Activated CD4-positive, alpha-beta T cell treated with anti-CD3 and anti-CD28 coated beads for 24 hours (primary cell): ENCODE data around the gene TMPRSS6.
"Not testable (repeated sequence)": the region's sequence is repeated elsewhere in the genome, so short reads cannot be mapped to it uniquely, and the experiment has no call there.

Source experiments
- DNase-seq, 2 donors: peaks; one replicate each; pipeline ENCODE4 v3.0.0-alpha.2; 2020; ENCODE audit warnings: low read depth in 2 of 2

Gene TMPRSS6

DNA sequence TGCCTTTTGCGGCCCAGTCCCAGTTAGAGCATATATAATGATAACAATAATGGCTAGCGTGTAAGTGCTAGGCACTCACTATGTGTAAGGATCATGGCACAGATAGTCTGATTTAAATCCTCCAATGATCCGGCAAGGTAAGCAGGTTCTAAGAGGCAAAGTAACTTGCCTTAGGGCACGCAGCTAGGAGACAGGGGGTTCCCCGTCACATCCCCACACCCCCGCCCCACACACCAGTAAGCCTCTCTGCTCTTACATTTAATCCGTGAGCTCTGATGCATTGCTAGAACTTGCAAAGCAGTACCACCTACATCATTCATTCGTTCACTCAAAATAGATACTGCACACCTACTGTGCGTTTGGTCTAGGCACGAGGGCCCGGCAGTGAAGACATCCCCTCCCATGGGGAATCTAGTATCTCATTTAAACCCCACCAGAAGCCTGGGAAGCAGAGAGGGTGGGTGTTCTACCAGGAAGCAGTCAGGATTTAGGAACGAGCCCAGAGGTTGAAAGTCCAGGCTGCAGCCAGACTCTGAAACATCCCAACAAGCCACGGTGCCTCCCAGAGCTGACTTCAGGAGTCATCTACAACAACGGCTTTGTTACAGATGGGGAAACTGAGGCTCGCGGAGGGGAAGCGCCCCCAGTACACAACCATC, 20.6 kb downstream of the TMPRSS6 start:
- DNase-seq = no peak

GRCh38 chr22:37088108-37088605, 21.4 kb downstream of the TMPRSS6 start:
- peak in 1 of 2 donors; percentile 41 for DNase-seq

DNA sequence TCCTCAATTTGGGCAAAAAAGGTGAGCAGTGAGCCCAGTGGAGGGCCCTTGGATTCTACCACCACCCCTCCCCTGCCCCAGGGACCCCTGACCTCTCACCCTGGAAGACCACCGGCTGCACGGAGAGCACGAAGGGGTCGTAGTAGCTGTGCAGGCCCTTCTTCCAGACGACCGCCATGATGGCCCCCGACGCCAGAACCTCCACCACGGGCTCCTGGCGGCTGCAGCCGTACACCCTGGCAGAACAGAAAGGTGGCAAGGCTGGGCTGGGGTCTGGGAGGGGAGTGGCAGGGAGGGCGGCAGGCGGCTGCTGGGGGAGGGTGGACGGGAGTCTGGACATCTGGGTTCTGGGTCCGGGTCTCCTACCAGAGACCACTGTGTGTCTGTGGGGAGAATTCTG, 23.3 kb downstream of the TMPRSS6 start:
- no peak for DNase-seq

- DNase-seq = no peak
Measured at GRCh38 chr22:37084385-37084784, 25.1 kb downstream of the TMPRSS6 start.

DNA sequence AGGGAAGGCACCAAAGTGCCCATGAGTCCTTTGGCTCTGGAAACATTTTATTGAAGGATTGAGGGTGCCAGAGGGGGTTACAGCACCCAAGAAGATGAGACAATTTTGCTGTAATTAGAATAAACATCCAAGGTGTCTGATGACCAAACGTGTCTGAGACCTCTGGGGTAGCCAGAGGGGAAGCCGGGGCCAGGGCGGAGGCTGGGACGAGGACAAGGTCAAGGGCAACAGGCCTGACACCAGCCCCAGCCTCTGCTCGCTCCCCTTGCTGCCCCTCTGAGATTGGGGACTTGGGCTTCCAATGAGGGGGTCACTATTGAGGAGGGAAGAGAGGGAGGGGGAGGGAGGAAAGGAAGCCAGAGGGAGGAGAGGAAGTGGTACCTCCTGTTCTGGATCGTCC, 25.6 kb downstream of the TMPRSS6 start:
- DNase-seq = no peak

DNA sequence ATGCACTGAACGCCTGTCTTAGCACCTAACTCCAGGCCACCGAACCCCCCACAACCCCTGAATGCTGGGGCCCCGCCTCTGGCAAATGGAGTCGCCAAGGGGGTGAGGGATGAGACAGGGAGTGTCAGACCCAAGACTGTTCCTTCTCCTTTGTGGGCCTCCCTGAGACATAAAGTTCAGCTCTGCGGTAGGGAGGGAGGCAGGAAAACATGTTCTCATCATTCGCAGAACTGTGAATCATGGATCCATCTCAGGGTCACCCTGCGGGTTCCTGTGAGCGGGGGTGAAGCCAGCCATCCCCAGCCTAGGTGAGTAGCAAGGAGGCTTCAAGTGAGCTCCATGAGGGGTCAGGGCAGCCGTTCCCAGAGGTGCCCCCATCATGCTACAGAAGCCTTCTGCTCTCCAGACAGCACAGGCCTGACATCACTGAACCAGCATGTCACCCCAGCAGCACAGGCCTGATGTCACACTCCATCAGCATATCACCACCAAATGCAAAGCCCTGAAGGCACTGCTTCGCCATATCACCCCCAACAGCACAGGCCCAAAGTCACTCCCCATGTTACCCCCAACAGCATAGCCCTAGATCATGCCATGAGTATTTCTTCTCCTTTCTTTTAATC, 27.2 kb downstream of the TMPRSS6 start:
- no peak for DNase-seq

- DNase-seq = no peak
Measured at GRCh38 chr22:37080838-37081237, 28.7 kb downstream of the TMPRSS6 start.

DNA sequence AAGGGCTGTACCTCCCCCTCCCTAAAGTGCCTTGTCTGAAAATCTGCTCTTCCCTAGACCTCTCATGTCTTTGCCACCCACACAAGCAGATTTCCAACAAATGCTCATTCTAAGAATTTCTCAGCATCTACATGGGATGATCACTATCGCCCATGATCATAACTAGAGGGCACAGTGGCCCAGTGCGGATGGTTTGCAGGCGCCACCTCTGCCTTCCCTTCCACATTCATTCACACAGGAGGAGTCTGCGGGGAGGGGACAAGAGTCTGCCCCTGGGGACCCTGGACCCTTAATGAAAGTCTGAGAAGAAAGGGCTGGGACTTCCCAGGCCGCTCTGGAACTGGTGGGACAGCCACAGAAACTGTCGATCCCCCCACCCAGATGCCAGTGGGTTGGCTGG, 29.1 kb downstream of the TMPRSS6 start:
- DNase-seq = no peak

DNA sequence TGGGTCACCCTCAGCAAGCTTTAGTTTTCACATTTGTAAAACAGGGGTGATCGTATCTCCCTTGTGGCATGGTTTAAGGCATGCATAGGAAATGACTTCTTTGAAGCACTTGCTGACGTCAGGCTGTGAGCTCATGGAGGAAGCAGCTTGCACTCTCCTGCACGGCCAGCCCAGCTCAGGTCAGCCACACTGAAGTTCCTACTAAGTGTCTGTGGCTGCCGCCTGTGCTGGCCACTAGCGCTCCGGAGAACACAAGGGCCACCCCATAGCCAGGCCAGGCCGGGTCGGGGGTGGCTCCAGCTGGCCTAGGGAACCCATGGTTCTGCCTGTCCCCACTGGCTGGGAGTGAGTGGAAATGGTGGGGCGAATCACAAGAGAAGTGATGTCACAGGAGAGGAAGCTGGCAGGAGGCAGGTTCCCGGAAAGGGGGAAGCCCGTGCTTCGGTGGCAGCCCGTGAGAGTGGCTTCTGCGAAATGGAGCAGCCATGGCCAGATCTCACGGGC, 29.8 kb downstream of the TMPRSS6 start:
- DNase-seq = peak; percentile 47 to 76

DNA sequence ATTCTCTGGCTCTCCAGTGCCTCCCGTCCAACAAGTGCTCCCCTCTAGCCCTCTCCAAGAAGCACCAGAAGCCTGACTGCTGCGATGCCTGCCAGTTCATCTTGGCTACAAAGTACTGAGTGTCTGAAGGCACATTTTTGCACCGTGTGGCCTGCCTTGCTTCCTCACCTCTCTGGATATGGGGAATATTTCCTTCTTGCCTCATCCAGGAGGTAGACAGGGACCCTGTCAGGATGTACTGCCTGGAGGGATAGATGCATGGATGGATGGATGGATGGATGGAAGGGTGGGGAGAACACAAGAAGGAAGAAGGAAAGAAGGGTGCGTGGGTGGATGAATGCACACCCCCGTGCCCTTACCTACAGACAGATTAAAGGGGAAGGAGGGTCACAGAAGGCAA, 30.4 kb downstream of the TMPRSS6 start:
- no peak for DNase-seq

GRCh38 chr22:37077802-37078448, 31.6 kb downstream of the TMPRSS6 start:
- peak; percentile 83 to 87 for DNase-seq

DNA sequence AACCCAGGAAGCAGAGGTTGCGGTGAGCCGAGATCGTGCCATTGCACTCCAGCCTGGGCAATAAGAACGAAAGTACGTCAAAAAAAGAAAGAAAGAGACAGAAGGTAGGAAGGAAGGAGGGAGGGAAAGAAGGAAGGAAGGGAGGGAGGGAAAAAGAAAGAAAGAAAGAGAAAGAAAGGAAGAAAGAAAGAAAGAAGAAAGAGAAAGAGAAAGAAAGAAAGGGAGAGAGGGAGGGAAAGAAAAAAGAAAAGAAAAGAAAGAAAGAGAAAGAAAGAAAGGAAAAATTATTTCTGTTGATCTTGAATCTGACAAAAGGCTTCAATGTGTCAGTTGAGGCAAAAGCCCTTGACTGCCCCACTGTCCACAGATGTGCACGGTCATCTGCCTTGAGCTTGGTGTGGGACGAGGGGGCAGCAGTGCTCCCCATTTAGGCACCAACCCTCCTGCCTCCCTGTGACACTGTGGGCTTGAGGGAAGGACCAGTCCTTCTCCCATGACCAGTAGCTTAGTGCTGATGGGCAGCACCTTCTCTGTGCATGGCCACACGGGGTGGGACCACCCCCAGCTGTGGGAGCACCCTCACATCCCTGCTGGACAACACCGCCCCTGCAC, 33.6 kb downstream of the TMPRSS6 start:
- DNase-seq = no peak

GRCh38 chr22:37075046-37075445, 34.5 kb downstream of the TMPRSS6 start:
- DNase-seq = no peak

DNA sequence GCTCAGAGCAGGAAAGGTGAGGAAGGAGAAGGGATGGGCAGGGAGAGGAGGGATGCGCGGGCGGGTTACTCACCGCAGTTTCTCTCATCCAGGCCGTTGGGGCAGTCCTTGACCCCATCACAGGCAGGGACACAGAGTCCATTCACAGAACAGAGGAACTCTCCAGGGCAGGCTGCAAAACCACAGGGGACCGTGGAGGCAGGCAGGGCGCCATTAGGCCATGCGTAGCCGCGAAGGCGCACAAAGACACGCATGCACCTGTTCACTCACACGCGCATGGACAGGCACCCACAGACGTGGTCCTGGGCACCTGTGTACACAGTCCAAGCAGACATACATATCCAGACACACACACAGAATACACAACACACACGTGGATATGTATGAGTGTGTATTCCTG, 35.0 kb downstream of the TMPRSS6 start:
- no peak for DNase-seq

GRCh38 chr22:37072673-37073072, 36.8 kb downstream of the TMPRSS6 start:
- no peak for DNase-seq

DNA sequence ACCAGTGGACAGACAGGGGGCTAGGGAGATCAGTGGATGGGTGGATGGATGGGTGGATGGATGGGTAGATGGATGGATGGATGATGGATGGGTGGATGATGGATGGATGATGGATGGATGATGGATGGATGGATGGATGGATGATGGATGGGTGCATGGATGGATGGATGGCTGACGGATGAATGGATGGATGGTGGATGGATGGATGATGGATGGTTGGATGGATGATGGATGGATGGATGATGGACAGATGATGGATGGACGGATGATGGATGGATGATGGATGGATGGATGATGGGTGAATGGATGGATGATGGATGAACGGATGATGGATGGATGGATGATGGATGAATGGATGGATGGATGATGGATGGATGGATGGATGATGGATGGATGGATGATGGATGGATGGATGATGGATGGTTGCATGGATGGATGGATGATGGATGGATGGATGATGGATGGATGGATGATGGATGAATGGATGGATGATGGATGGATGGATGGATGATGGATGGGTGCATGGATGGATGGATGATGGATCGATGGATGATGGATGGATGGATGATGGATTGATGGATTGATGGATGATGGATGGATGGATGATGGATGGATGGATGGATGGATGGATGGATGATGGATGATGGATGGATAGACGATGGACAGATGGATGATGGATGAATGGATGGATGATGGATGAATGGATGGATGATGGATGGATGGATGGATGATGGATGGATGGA, 37.5 kb downstream of the TMPRSS6 start:
- DNase-seq = not testable (repeated sequence)

- no peak for DNase-seq
Measured at GRCh38 chr22:37070744-37071143, 38.8 kb downstream of the TMPRSS6 start.

- DNase-seq = no peak
Measured at GRCh38 chr22:37070334-37070733, 39.2 kb downstream of the TMPRSS6 start.

DNA sequence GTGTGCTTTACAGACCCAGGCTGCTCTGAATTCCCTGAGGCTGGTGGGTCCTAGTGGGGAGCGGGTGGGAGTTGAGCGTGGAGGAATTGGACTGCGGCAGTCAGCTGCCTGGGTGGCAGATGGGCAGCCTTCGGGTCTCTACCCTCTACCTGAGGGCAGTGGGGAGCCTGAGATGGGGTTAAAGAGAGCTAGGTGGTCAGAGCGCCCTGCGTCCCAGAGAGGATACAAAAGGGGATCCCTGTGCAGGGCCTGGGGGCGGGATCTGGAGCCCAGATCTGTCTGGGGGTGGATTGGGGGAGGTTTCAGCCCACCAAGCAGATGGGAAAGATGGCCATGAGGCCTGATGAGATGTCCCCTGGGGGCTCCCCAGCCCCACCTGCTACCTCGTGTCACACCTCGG, 39.8 kb downstream of the TMPRSS6 start:
- no peak for DNase-seq

DNA sequence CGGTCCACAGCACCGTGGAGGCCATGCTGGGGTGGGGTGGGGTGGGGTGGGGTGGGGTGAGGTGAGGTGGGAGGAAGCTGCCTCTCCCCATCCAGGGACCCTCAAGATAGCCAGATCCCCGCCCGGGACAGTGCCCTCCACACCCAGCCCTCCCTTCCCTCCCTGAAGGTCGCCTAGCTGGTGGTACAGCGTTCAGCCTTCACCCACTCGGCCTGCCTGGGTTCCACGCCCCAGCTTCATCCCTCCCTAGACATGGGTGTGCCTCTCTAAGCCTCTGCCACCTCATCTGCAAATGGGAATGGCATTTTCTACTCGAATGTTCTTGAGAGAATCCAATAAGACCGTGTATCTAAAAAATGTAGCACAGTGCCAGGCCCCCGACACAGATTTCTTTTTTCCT, 40.2 kb downstream of the TMPRSS6 start:
- DNase-seq = no peak

GRCh38 chr22:37068859-37069258, 40.7 kb downstream of the TMPRSS6 start:
- no peak for DNase-seq

GRCh38 chr22:37067428-37067827, 42.1 kb downstream of the TMPRSS6 start:
- DNase-seq = no peak
